Measurements from ENCODE around the gene ABCA13.
A peak's percentile ranks its signal among the peaks of the same experiment; 100 is the strongest.

ABCA13 gene

GRCh38 chr7:48428091-48428684 lies 256.9 kb downstream of the ABCA13 start:
- H3K4me1 ChIP-seq = peaks cover 27% of the 10 kb centered on the region
- no peaks in the 10 kb centered on the region for H4K20me1 ChIP-seq
- no peaks in the 10 kb centered on the region for H3K9me3 ChIP-seq
- H3K27me3 ChIP-seq = no peaks in the 10 kb centered on the region
- no peak overlapping the region for H3K27ac ChIP-seq
- no peak overlapping the region for H3K9ac ChIP-seq
- TF ChIP-seq Cebpa-rat (IDR thresholded peaks at IDR 0.05) = no peak
- H3K36me3 ChIP-seq = no peaks in the 10 kb centered on the region
- no peak overlapping the region for H3K4me3 ChIP-seq
- peak overlapping the region; percentile 51 for H3K4me2 ChIP-seq

DNA sequence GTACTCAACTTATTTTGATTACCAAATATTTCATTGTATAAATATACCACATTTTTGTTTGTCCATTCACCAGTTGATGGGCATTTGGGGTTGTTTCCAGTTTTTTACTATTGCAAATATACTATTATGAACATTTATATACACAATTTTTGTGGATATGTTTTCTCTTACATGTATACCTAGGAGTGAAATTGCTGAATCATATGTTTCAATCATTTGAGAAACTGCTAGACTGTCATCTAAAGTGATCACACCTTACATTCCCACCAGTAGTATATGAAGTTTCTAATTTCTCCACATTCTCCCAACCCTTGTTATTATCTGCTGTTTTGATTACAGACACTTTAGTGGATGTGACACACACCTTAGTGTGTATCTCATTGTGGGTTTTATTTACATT lies 257.9 kb downstream of the ABCA13 start:
- Histone ChIP-seq H4K20me1 (no peaks in the 10 kb centered on the region), H3K27ac (no peak overlapping the region)

DNA sequence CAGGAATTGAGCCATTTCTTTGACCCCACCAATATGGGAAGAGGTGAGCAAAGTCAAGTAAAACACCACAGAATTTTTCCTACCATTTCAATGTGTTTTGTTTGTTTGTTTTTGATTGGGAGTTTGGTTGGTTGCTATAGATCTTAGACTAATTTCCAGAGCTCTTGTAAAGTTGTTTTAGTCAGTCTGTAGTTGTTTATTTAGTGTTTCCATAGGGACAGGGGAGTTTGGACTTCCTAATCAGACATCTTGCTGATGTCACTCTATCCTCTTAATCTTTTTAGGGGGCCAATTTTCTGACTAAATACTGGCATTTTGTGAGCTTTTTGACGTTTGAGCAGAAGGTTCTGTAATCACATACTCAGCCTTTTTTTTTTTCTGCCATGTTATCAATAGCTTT lies 266.9 kb downstream of the ABCA13 start:
- no peak overlapping the region for H3K4me3 ChIP-seq
- no peak overlapping the region for H3K27ac ChIP-seq
- H3K36me3 ChIP-seq = no peaks in the 10 kb centered on the region
- H3K27me3 ChIP-seq = no peaks in the 10 kb centered on the region
- no peaks in the 10 kb centered on the region for H3K4me1 ChIP-seq
- no peaks in the 10 kb centered on the region for H3K9me3 ChIP-seq
- H3K4me2 ChIP-seq = no peak overlapping the region
- H3K9ac ChIP-seq = no peak overlapping the region
- no peaks in the 10 kb centered on the region for H4K20me1 ChIP-seq
- TF ChIP-seq Cebpa-rat (IDR thresholded peaks at IDR 0.05) = no peak

More for the DNA sequence above, 257.9 kb downstream of the ABCA13 start:
- no peak overlapping the region for H3K9ac ChIP-seq
- H3K36me3 ChIP-seq = no peaks in the 10 kb centered on the region
- no peaks in the 10 kb centered on the region for H3K27me3 ChIP-seq
- H3K4me2 ChIP-seq = no peak overlapping the region
- H3K9me3 ChIP-seq = no peaks in the 10 kb centered on the region
- no peak overlapping the region for H3K4me3 ChIP-seq
- TF ChIP-seq Cebpa-rat (IDR thresholded peaks at IDR 0.05) = no peak
- peaks cover 27% of the 10 kb centered on the region for H3K4me1 ChIP-seq

- no peaks in the 10 kb centered on the region for H3K4me1 ChIP-seq
- H3K27ac ChIP-seq = no peak overlapping the region
- H3K9me3 ChIP-seq = peaks cover 9% of the 10 kb centered on the region; the same call in 1 of the 2 replicates
- TF ChIP-seq Cebpa-rat (IDR thresholded peaks at IDR 0.05) = no peak
- H3K27me3 ChIP-seq = no peaks in the 10 kb centered on the region
- no peaks in the 10 kb centered on the region for H3K36me3 ChIP-seq
- no peaks in the 10 kb centered on the region for H4K20me1 ChIP-seq
- no peak overlapping the region for H3K4me2 ChIP-seq
- H3K4me3 ChIP-seq = no peak overlapping the region
- H3K9ac ChIP-seq = no peak overlapping the region
Observed at GRCh38 chr7:48441848-48442492, 270.7 kb downstream of the ABCA13 start.

GRCh38 chr7:48443051-48443450 lies 271.8 kb downstream of the ABCA13 start:
- no peaks in the 10 kb centered on the region for H3K27me3 ChIP-seq
- H3K9me3 ChIP-seq = peaks cover 9% of the 10 kb centered on the region; the same call in 1 of the 2 replicates
- H3K9ac ChIP-seq = no peak overlapping the region
- no peak for TF ChIP-seq Cebpa-rat (IDR thresholded peaks at IDR 0.05)
- no peak overlapping the region for H3K27ac ChIP-seq
- no peaks in the 10 kb centered on the region for H3K4me1 ChIP-seq
- H3K4me2 ChIP-seq = no peak overlapping the region
- no peaks in the 10 kb centered on the region for H4K20me1 ChIP-seq
- H3K36me3 ChIP-seq = no peaks in the 10 kb centered on the region
- no peak overlapping the region for H3K4me3 ChIP-seq

DNA sequence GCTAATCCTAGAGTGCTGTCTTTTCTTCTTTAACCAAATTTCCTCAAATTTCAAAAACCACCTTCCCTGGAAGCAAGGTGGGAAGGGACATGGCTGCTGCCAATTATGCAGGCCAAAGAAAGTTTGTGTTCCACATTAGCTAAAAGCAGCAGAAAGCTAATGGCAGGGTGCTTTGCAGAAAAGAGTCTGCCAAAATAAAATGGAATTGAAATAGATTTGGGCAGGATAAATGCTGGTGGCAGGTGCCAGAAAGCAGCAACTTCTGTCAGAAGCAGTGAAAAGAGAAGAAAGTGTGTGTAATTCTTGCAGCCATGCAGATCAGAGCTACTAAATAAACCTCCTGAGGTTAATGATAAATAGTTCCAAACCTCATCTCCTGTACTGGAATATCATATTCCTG lies 275.5 kb downstream of the ABCA13 start:
- Histone ChIP-seq H4K20me1 (no peaks in the 10 kb centered on the region), H3K4me3 (no peak overlapping the region), H3K27ac (no peak overlapping the region), H3K9me3 (peaks cover 9% of the 10 kb centered on the region; the same call in 1 of the 2 replicates), H3K4me2 (no peak overlapping the region), H3K27me3 (no peaks in the 10 kb centered on the region), H3K9ac (no peak overlapping the region), H3K4me1 (no peaks in the 10 kb centered on the region), H3K36me3 (no peaks in the 10 kb centered on the region)
- no peak for TF ChIP-seq Cebpa-rat (IDR thresholded peaks at IDR 0.05)

DNA sequence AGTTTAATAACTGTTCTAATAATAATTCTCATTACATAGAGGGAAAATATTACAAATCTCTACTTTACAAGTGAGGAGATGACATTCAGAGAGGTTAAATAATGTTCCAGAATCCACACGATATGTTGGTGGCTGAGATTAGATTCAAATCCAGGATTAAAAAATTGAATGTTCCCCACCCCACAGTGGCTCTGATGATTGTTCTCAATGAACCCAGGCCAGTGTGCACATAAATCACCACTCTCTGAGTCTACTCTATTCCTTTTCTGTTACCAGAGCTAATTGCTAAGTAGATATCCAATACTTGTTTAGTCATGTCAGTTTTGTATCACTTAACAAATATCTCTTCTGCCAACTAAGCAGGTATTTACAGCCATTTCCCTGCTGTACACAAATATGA lies 281.0 kb downstream of the ABCA13 start:
- no peaks in the 10 kb centered on the region for H3K4me1 ChIP-seq
- H4K20me1 ChIP-seq = no peaks in the 10 kb centered on the region
- H3K9me3 ChIP-seq = peaks cover 7% of the 10 kb centered on the region
- H3K36me3 ChIP-seq = no peaks in the 10 kb centered on the region
- H3K27me3 ChIP-seq = no peaks in the 10 kb centered on the region
- TF ChIP-seq Cebpa-rat (IDR thresholded peaks at IDR 0.05) = no peak
- no peak overlapping the region for H3K4me3 ChIP-seq
- H3K4me2 ChIP-seq = no peak overlapping the region
- no peak overlapping the region for H3K27ac ChIP-seq
- no peak overlapping the region for H3K9ac ChIP-seq

GRCh38 chr7:48454750-48455192 lies 283.5 kb downstream of the ABCA13 start:
- TF ChIP-seq Cebpa-rat (IDR thresholded peaks at IDR 0.05) = no peak
- no peaks in the 10 kb centered on the region for H3K36me3 ChIP-seq
- H3K4me3 ChIP-seq = no peak overlapping the region
- H3K4me2 ChIP-seq = no peak overlapping the region
- no peaks in the 10 kb centered on the region for H3K4me1 ChIP-seq
- no peaks in the 10 kb centered on the region for H4K20me1 ChIP-seq
- H3K27me3 ChIP-seq = no peaks in the 10 kb centered on the region
- H3K27ac ChIP-seq = no peak overlapping the region
- peaks cover 7% of the 10 kb centered on the region for H3K9me3 ChIP-seq
- no peak overlapping the region for H3K9ac ChIP-seq

DNA sequence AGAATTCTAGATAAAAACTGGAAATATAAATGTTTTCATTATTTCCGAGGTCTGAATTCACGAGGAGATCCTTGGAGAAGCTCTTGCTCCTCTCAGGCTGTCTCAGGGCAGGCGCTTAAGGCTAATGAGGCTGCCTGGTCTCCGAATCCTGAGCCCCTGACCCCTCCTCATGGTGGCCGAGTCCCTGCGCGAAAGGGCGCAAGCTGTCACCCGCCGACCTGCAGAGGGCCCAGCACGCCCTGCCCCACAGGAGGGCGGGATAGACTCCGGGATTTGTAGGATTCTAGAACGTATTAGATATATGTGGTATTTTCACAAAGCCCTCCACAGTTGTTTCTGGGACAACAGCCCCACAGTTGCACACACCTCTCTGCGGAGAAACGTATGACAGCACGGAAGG lies 284.1 kb downstream of the ABCA13 start:
- Histone ChIP-seq H3K4me3 (no peak overlapping the region), H3K36me3 (no peaks in the 10 kb centered on the region), H3K4me2 (no peak overlapping the region), H4K20me1 (no peaks in the 10 kb centered on the region), H3K27me3 (no peaks in the 10 kb centered on the region), H3K27ac (no peak overlapping the region), H3K9ac (no peak overlapping the region), H3K4me1 (no peaks in the 10 kb centered on the region), H3K9me3 (peaks cover 7% of the 10 kb centered on the region)
- TF ChIP-seq Cebpa-rat (IDR thresholded peaks at IDR 0.05) = no peak

DNA sequence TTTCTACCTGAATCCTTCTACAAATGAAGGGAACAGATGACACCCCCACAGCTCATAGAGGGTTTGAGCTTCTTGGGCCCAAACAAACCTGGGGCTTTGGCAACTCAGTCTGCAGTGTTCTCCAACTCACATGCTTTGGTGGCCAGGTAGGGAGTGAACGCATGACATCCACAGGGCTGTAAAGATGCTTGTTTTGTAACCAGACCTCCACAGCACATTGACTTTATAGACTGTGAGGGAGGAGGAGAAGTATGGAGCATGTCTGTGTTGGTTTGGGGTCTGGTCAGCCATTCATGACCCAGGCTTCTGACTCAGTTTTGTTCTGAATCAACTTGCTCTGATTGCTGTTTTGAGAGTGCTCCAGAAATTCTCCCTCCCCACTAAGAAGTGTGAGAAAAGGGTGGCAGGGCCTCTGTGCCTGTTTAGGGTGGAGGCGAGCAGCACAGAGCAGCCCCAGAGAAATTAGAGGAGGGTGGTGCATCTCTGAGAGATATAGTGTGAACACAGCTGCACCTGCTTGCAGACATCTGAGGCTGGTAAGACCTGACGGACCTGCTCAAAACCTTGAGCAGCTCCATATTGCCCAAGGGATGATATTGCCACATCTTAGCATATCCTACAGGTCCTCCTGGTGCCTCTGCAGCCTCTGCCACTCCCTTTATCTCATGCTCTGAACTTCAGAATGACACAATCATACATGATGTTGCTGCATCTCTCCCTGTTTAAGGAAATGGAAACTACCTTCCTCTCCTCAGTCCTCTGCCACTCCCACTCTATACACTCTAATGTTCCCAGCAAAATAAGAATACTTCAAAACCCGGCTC lies 287.7 kb downstream of the ABCA13 start:
- Histone ChIP-seq H3K27ac (no peak overlapping the region), H3K9ac (no peak overlapping the region), H3K9me3 (peaks cover 7% of the 10 kb centered on the region), H3K4me1 (no peaks in the 10 kb centered on the region), H3K4me3 (no peak overlapping the region), H4K20me1 (no peaks in the 10 kb centered on the region), H3K4me2 (no peak overlapping the region), H3K36me3 (no peaks in the 10 kb centered on the region), H3K27me3 (no peaks in the 10 kb centered on the region)
- TF ChIP-seq Cebpa-rat (IDR thresholded peaks at IDR 0.05) = no peak
